ENCODE measurements around the gene MDK.
A peak's percentile ranks its signal among the peaks of the same experiment; 100 is the strongest.

The MDK gene

DNA sequence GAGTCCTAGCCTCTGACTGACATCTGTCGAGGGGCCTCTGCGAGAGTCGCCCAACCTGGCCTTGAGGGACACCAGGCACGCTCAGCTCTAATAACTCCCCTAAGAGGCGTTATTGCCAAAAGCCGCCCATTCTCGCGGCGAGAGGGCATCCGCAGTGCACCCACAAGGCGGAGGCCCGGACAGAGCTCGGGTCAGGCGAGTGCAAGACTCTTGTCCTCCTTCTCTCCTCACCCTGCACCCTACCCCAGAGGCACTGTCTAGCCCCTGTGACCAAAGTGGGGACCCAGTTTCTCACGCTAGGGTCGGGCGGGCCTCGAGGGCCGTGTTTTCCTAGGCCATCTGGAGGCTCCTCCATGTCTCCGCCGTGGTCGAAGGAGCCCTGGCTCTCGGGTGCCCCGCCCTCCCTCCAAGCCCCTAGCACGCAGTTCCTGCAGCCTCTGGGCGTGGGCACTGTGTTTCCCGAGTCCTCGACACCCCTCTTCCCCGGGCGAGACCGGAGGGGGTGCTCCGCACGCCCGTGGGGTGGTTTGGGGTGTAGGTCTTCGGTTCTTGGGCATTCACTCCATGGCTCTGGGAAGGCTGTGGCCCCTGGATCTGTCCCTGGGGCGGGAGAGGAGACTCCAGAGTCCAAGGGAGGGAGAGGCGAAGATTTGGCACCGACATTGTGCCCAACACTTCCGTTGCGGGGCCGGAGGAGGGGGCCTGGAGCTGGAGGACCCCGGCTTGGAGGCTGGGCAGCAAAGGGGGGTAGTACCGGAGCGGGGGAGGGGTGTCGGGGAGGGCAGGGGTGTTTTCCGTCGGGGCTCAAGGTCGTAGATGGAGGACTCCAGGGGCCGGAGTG is 9.1 kb downstream of the MDK start:
- TF ChIP-seq, protein P1, sequence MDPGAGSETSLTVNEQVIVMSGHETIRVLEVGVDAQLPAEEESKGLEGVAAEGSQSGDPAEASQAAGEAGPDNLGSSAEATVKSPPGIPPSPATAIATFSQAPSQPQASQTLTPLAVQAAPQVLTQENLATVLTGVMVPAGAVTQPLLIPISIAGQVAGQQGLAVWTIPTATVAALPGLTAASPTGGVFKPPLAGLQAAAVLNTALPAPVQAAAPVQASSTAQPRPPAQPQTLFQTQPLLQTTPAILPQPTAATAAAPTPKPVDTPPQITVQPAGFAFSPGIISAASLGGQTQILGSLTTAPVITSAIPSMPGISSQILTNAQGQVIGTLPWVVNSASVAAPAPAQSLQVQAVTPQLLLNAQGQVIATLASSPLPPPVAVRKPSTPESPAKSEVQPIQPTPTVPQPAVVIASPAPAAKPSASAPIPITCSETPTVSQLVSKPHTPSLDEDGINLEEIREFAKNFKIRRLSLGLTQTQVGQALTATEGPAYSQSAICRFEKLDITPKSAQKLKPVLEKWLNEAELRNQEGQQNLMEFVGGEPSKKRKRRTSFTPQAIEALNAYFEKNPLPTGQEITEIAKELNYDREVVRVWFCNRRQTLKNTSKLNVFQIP (CRISPR knock-in tag; IDR thresholded peaks at IDR 0.05; ENCODE audit: borderline replicate concordance, low read depth) = no peak
- TF ChIP-seq ZC3H10 (CRISPR knock-in tag; IDR thresholded peaks at IDR 0.05) = no peak
- TF ChIP-seq ARNTL (CRISPR knock-in tag; IDR thresholded peaks at IDR 0.05; ENCODE audit: borderline replicate concordance, low read depth) = no peak
- TF ChIP-seq SNAI2 (CRISPR knock-in tag; IDR thresholded peaks at IDR 0.05) = no peak
- TF ChIP-seq GLIS3 (CRISPR knock-in tag; IDR thresholded peaks at IDR 0.05) = no peak
- no peak for TF ChIP-seq ZNF70 (CRISPR knock-in tag; IDR thresholded peaks at IDR 0.05)
- no peak for TF ChIP-seq TOX (CRISPR knock-in tag; IDR thresholded peaks at IDR 0.05; ENCODE audit: borderline replicate concordance)
- no peak for TF ChIP-seq TCF4 (CRISPR knock-in tag; IDR thresholded peaks at IDR 0.05; ENCODE audit: borderline replicate concordance)
- TF ChIP-seq RARB (CRISPR knock-in tag; IDR thresholded peaks at IDR 0.05) = no peak
- no peak for TF ChIP-seq ZNF565 (CRISPR knock-in tag; conservative IDR thresholded peaks at IDR 0.05; ENCODE audit: low read depth)
- TF ChIP-seq, protein P2, sequence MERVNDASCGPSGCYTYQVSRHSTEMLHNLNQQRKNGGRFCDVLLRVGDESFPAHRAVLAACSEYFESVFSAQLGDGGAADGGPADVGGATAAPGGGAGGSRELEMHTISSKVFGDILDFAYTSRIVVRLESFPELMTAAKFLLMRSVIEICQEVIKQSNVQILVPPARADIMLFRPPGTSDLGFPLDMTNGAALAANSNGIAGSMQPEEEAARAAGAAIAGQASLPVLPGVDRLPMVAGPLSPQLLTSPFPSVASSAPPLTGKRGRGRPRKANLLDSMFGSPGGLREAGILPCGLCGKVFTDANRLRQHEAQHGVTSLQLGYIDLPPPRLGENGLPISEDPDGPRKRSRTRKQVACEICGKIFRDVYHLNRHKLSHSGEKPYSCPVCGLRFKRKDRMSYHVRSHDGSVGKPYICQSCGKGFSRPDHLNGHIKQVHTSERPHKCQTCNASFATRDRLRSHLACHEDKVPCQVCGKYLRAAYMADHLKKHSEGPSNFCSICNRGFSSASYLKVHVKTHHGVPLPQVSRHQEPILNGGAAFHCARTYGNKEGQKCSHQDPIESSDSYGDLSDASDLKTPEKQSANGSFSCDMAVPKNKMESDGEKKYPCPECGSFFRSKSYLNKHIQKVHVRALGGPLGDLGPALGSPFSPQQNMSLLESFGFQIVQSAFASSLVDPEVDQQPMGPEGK (CRISPR knock-in tag; IDR thresholded peaks at IDR 0.05; ENCODE audit: borderline replicate concordance) = no peak
- no peak for TF ChIP-seq ZFP3 (CRISPR knock-in tag; IDR thresholded peaks at IDR 0.05)
- TF ChIP-seq PPARA (CRISPR knock-in tag; IDR thresholded peaks at IDR 0.05; ENCODE audit: borderline replicate concordance) = no peak
- TF ChIP-seq, protein P3, sequence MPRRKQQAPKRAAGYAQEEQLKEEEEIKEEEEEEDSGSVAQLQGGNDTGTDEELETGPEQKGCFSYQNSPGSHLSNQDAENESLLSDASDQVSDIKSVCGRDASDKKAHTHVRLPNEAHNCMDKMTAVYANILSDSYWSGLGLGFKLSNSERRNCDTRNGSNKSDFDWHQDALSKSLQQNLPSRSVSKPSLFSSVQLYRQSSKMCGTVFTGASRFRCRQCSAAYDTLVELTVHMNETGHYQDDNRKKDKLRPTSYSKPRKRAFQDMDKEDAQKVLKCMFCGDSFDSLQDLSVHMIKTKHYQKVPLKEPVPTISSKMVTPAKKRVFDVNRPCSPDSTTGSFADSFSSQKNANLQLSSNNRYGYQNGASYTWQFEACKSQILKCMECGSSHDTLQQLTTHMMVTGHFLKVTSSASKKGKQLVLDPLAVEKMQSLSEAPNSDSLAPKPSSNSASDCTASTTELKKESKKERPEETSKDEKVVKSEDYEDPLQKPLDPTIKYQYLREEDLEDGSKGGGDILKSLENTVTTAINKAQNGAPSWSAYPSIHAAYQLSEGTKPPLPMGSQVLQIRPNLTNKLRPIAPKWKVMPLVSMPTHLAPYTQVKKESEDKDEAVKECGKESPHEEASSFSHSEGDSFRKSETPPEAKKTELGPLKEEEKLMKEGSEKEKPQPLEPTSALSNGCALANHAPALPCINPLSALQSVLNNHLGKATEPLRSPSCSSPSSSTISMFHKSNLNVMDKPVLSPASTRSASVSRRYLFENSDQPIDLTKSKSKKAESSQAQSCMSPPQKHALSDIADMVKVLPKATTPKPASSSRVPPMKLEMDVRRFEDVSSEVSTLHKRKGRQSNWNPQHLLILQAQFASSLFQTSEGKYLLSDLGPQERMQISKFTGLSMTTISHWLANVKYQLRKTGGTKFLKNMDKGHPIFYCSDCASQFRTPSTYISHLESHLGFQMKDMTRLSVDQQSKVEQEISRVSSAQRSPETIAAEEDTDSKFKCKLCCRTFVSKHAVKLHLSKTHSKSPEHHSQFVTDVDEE (CRISPR knock-in tag; IDR thresholded peaks at IDR 0.05) = no peak
- no peak for TF ChIP-seq ZFP30 (CRISPR knock-in tag; IDR thresholded peaks at IDR 0.05)
- TF ChIP-seq OSR1 (CRISPR knock-in tag; IDR thresholded peaks at IDR 0.05) = no peak
- TF ChIP-seq, protein P4, sequence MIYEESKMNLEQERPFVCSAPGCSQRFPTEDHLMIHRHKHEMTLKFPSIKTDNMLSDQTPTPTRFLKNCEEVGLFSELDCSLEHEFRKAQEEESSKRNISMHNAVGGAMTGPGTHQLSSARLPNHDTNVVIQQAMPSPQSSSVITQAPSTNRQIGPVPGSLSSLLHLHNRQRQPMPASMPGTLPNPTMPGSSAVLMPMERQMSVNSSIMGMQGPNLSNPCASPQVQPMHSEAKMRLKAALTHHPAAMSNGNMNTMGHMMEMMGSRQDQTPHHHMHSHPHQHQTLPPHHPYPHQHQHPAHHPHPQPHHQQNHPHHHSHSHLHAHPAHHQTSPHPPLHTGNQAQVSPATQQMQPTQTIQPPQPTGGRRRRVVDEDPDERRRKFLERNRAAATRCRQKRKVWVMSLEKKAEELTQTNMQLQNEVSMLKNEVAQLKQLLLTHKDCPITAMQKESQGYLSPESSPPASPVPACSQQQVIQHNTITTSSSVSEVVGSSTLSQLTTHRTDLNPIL (CRISPR knock-in tag; IDR thresholded peaks at IDR 0.05; ENCODE audit: low read depth) = no peak
- no peak for TF ChIP-seq BACH2 (CRISPR knock-in tag; IDR thresholded peaks at IDR 0.05; ENCODE audit: borderline replicate concordance)
- TF ChIP-seq ISL1 (CRISPR knock-in tag; IDR thresholded peaks at IDR 0.05) = no peak
- ATAC-seq = peak; percentile 1

DNA sequence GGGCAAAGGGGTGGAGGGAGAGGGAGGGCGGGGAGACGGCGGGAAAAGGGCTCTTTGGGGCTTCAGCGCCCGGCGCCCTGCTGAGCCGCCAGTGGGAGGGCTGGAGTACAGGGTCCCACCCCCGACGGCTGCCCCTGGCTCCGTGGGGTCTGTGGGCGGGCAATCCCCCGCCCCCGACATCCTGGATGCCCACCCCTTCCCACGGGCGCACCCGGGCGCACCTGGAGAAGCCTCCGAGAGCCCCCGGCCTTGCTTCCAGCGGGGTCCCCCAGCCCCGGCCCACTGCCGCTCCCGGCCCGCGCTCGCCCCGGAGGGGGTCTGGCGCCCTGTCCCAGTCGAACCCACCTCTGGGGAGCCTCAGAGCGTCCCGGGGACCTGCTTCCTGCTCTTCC is 9.7 kb downstream of the MDK start:
- ATAC-seq = no peak
- TF ChIP-seq, protein P5, sequence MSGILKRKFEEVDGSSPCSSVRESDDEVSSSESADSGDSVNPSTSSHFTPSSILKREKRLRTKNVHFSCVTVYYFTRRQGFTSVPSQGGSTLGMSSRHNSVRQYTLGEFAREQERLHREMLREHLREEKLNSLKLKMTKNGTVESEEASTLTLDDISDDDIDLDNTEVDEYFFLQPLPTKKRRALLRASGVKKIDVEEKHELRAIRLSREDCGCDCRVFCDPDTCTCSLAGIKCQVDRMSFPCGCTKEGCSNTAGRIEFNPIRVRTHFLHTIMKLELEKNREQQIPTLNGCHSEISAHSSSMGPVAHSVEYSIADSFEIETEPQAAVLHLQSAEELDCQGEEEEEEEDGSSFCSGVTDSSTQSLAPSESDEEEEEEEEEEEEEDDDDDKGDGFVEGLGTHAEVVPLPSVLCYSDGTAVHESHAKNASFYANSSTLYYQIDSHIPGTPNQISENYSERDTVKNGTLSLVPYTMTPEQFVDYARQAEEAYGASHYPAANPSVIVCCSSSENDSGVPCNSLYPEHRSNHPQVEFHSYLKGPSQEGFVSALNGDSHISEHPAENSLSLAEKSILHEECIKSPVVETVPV (CRISPR knock-in tag; IDR thresholded peaks at IDR 0.05) = no peak
- TF ChIP-seq BACH2 (CRISPR knock-in tag; IDR thresholded peaks at IDR 0.05; ENCODE audit: borderline replicate concordance) (no peak), PPARA (CRISPR knock-in tag; IDR thresholded peaks at IDR 0.05; ENCODE audit: borderline replicate concordance) (no peak), RARB (CRISPR knock-in tag; IDR thresholded peaks at IDR 0.05) (no peak), GLIS3 (CRISPR knock-in tag; IDR thresholded peaks at IDR 0.05) (no peak), OSR1 (CRISPR knock-in tag; IDR thresholded peaks at IDR 0.05) (no peak), ZNF8 (CRISPR knock-in tag; IDR thresholded peaks at IDR 0.05) (no peak)
- TF ChIP-seq, protein P1 (CRISPR knock-in tag; IDR thresholded peaks at IDR 0.05; ENCODE audit: borderline replicate concordance, low read depth) = no peak
- TF ChIP-seq, protein P2 (CRISPR knock-in tag; IDR thresholded peaks at IDR 0.05; ENCODE audit: borderline replicate concordance) = no peak
